Subcutaneous abdominal adipose tissue (tissue), 5 donors: ENCODE results near the gene KRT86.

Source experiments
- H3K27ac ChIP-seq: one replicate; pipeline ENCODE4 v1.7.0; 2013; ENCODE audit warnings: low read depth, mild to moderate bottlenecking, inconsistent platforms, low read length, moderate library complexity
- H3K27me3 ChIP-seq, 5 donors: one replicate each; pipeline ENCODE4 v1.7.0; 2013; ENCODE audit warnings: low read length in 5 of 5, inconsistent platforms in 1 of 5; ENCODE audit not compliant: control insufficient read depth in 5 of 5, insufficient read depth in 4 of 5
- H3K36me3 ChIP-seq, 5 donors: one replicate each; pipeline ENCODE4 v1.7.0; 2013; ENCODE audit warnings: low read length in 5 of 5; ENCODE audit not compliant: control insufficient read depth in 5 of 5, insufficient read depth in 5 of 5
- H3K4me1 ChIP-seq, 5 donors: one replicate each; pipeline ENCODE4 v1.7.0; 2013; ENCODE audit warnings: low read length in 5 of 5, mild to moderate bottlenecking in 3 of 5, moderate library complexity in 1 of 5; ENCODE audit not compliant: control insufficient read depth in 5 of 5, insufficient read depth in 5 of 5
- H3K4me3 ChIP-seq, 5 donors: one replicate each; pipeline ENCODE4 v1.7.0; 2013; ENCODE audit warnings: low read length in 5 of 5, low read depth in 1 of 5
- H3K9ac ChIP-seq, 5 donors: one replicate each; pipeline ENCODE4 v1.7.0; 2013; ENCODE audit warnings: low read length in 5 of 5, mild to moderate bottlenecking in 4 of 5, moderate library complexity in 3 of 5
- H3K9me3 ChIP-seq, 5 donors: one replicate each; pipeline ENCODE4 v1.7.0; 2013; ENCODE audit warnings: low read length in 5 of 5; ENCODE audit not compliant: control insufficient read depth in 5 of 5
- donor health status: healthy.
- donor health status: healthy.
- donor health status: healthy.
- donor health status: healthy.
- donor health status: healthy.

Gene KRT86

DNA sequence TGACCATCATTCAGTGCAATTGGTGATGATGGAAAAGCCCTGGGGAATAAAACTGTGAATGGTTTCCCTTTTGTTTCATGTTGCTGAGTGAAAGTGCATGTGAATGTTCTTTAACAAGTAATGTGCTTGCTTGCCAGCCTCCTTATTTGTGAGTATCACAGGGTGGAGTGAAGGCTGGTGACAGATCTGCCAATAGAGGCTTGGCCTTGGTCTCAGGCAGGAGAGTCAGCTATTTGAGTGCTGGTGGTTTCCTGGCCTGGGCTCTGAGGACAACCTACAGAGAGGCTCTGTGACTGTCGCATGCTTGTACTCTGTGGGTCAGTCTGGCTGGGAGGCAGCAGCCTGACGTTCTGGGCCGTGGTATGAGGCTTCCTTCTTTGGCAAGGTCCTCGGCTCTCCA lies 72.1 kb downstream of the KRT86 start:
- H3K4me1 ChIP-seq = peaks cover 0 to 14% (median 5%) of the 10 kb centered on the region in 5 donors
- no peak overlapping the region for H3K4me3 ChIP-seq
- peaks cover 0 to 17% (median 14%) of the 10 kb centered on the region in 5 donors for H3K9me3 ChIP-seq
- H3K27ac ChIP-seq = no peak overlapping the region
- H3K27me3 ChIP-seq = no peaks in the 10 kb centered on the region
- no peaks in the 10 kb centered on the region for H3K36me3 ChIP-seq
- H3K9ac ChIP-seq = no peak overlapping the region

DNA sequence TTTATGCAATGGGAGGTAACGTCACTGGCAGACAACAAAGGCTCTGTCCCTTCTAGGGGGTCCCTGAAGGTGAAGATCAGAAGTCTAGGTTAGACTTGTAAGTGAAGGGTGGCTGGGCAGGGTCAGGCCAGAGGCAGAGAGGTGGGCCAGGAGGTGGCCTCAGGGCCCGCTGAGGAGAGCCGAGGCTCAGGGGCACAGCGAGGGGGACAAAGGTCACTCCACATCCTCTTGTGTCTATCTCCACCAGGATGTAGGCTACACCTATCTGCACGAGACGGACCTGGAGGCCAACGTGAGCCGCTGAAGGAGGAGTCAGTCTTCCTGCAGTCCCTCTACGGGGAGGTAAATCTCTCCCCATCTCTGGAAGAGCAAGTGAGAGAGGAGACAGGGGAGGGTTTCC lies 72.6 kb downstream of the KRT86 start:
- Histone ChIP-seq H3K9ac (no peak overlapping the region), H3K36me3 (no peaks in the 10 kb centered on the region), H3K4me1 (peaks cover 0 to 17% (median 7%) of the 10 kb centered on the region in 5 donors), H3K27ac (no peak overlapping the region), H3K9me3 (peaks cover 0 to 17% (median 14%) of the 10 kb centered on the region in 5 donors), H3K27me3 (no peaks in the 10 kb centered on the region), H3K4me3 (no peak overlapping the region)

DNA sequence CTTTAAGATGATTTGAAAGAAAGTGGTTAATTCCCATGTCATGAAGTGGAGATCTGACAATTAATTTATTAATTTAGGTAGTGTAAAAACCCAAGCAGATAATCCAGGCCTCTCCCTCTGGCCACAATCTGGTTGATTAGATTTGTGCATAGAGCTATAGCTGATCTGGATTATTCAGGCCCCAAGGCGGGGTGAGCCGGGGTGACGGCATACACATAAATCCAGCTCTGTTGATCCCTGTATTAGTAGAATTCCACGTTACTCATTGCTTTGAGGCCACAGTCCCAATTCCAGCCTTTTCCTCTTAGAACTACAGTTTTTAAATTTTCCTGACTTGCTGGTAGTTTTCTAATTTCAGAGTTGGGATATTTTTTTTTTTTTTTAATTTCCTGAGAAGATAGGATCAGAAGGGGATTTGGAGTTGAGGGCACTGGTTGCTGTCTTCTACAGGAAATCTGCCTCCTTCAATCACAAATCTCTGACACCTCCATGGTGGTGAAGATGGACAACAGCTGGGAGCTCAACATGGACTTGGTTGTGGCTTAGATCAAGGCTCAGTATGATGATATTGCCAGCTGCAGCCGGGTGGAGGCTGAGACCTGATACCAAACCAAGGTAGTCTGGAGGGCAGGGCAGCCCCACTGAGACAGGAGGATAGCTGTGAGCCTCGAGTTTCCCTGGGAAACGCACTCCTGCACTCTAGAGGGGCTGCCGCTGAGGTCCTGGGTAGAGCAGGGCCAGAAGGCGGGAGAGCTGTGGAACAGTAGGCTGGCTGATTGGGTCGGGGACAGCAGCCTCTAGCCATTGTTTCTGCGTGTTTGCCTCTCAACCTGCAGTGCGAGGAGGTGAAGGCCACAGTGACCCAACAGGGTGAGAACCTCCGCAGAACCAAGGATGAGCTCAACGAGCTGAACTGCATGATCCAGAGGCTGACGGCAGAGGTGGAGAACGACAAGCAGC lies 73.4 kb downstream of the KRT86 start:
- Histone ChIP-seq H3K4me1 (peaks cover 0 to 17% (median 7%) of the 10 kb centered on the region in 5 donors), H3K27ac (no peak overlapping the region), H3K9me3 (peaks cover 0 to 17% (median 14%) of the 10 kb centered on the region in 5 donors)

DNA sequence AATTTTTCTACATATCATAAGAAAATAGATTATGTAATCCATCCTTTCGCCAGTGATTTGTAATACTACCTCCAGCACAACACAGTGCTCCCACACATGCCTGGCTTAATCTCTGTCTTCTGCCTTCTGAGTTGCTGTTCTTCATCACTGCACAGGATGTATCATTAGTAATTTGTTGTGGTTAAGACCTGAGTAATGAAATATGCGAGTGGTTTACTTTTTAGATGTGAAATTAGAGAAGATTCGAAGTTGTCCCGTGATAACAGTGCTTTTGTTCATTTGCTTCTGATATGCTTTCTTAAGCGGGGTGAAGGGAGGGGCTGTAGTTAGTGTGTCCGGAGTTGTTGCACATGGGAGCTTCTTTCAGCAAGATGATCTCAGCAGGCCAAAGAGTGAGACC lies 74.8 kb downstream of the KRT86 start:
- Histone ChIP-seq H3K36me3 (no peaks in the 10 kb centered on the region), H3K4me3 (no peak overlapping the region), H3K27me3 (peaks cover 0 to 3% (median 0%) of the 10 kb centered on the region in 5 donors), H3K9me3 (peaks cover 0 to 3% (median 2%) of the 10 kb centered on the region in 5 donors), H3K9ac (no peak overlapping the region), H3K4me1 (peaks cover 0 to 17% (median 7%) of the 10 kb centered on the region in 5 donors), H3K27ac (no peak overlapping the region)

More for the DNA sequence above, 73.4 kb downstream of the KRT86 start:
- H3K27me3 ChIP-seq = peaks cover 0 to 2% (median 0%) of the 10 kb centered on the region in 5 donors
- H3K4me3 ChIP-seq = no peak overlapping the region
- H3K36me3 ChIP-seq = no peaks in the 10 kb centered on the region
- no peak overlapping the region for H3K9ac ChIP-seq

DNA sequence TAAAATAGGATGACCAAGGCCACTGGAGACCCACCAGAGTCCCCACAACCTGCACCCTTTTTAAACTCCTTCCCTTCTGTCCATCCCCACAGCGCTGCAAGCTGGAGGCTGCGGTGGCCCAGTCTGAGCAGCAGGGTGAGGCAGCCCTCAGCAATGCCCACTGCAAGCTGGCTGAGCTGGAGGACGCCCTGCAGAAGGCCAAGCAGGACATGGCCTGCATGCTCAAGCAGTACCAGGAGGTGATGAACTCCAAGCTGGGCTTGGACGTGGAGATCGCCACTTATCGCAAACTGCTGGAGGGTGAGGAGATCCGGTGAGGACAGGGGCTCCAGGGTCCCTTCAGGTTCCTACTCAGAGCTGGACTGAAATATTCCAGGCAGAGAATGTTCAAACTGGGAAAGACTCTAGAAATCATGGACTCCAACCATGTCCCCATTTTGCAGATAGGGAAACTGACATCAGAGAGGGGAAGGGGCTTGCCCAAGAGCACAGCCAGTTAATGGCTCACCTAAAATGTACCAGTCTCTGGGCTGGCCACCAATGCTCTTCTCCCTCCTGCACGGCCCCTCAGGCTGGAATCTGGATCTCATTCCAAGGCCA lies 75.7 kb downstream of the KRT86 start:
- H3K27ac ChIP-seq = no peak overlapping the region
- H3K4me1 ChIP-seq = peaks cover 0 to 17% (median 7%) of the 10 kb centered on the region in 5 donors
- no peak overlapping the region for H3K4me3 ChIP-seq
- no peaks in the 10 kb centered on the region for H3K36me3 ChIP-seq
- H3K9me3 ChIP-seq = no peaks in the 10 kb centered on the region
- H3K27me3 ChIP-seq = peaks cover 0 to 8% (median 0%) of the 10 kb centered on the region in 5 donors
- no peak overlapping the region for H3K9ac ChIP-seq

DNA sequence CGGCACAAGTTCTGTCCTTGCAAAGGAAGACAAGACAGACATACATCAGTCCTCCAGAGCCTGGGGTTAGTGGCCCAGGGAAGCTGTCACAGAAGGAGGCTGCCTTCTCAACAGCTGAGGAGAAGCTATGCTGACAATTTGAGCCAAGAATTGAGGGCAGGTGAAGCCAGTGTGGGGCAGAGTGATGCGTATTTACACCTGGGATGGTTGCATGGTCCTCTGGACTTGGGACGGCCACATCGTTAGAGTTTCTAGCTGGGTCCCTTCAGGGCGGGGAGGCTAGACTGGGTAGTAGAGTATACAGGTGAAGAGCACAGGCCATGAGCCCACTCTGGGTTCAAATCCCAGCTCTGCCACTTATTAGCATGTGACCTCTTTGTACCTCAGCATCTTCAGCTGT lies 76.3 kb downstream of the KRT86 start:
- H3K9me3 ChIP-seq = no peaks in the 10 kb centered on the region
- peaks cover 0 to 17% (median 7%) of the 10 kb centered on the region in 5 donors for H3K4me1 ChIP-seq
- no peak overlapping the region for H3K9ac ChIP-seq
- H3K4me3 ChIP-seq = no peak overlapping the region
- H3K27me3 ChIP-seq = peaks cover 0 to 12% (median 4%) of the 10 kb centered on the region in 5 donors
- no peak overlapping the region for H3K27ac ChIP-seq
- no peaks in the 10 kb centered on the region for H3K36me3 ChIP-seq

DNA sequence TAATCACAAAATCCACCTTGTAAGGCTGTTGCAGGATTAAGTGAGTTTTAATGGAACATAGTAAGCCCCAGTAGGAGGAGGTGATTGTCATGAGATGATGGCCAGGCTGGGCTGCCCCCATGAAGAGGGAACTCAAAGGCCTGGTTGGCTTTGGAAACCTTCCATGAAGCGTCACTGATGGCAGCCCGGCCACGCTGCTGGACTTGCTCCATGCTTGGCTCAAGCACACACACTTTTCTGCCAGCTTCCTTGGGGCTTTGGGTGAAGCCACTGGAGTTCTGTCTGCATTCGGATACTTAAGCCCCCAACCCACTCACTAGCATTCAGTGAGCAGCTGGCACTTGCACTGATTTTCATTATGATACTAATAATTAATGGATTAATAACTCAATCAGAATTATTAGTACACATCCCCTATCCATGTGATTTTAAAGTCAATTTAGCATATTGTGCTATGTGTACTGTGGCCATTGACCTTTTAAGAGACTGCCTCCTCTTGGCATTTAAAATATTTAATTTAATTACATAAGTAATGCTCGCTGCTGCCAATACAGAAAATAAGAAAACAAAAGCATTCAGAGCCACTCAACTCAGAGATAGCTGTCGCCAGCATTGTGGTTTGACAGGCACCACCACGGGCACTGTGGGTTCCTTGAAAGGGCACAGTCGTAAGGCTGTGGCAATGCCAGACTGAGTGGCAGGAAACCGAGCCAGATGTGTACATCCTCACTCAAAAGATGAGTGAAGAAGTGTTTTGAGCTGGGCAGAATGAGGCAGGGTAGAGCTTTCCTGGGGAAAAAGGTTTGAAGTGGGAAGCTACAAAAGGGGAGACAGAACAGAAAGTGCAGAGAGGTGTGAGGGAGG lies 77.0 kb downstream of the KRT86 start:
- H3K9ac ChIP-seq = no peak overlapping the region
- peaks cover 0 to 15% (median 7%) of the 10 kb centered on the region in 5 donors for H3K4me1 ChIP-seq
- H3K27ac ChIP-seq = no peak overlapping the region
- no peaks in the 10 kb centered on the region for H3K36me3 ChIP-seq
- H3K27me3 ChIP-seq = peaks cover 0 to 12% (median 4%) of the 10 kb centered on the region in 5 donors
- H3K9me3 ChIP-seq = no peaks in the 10 kb centered on the region
- no peak overlapping the region for H3K4me3 ChIP-seq

DNA sequence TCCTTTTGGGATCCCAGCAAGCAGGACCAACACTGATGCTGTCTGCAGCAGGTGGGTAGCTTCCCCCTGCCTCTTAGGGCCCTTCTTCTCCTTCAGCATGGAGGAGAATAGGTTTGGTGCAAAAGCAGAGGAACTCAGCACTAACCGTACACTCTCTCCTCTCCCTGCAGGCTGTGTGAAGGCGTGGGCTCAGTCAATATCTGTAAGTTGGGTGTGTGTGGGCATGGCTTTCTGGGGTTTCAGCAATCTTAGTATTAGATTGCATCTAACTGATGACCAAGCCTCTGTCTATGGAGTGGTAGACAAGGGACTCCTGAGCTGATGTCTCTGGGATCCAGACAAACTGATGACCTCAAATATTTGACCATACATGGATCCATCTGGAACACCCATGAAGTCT lies 78.5 kb downstream of the KRT86 start:
- H3K4me3 ChIP-seq = no peak overlapping the region
- H3K27ac ChIP-seq = no peak overlapping the region
- peaks cover 0 to 20% (median 4%) of the 10 kb centered on the region in 5 donors for H3K27me3 ChIP-seq
- no peak overlapping the region for H3K9ac ChIP-seq
- peaks cover 0 to 11% (median 7%) of the 10 kb centered on the region in 5 donors for H3K4me1 ChIP-seq
- no peaks in the 10 kb centered on the region for H3K36me3 ChIP-seq
- no peaks in the 10 kb centered on the region for H3K9me3 ChIP-seq

DNA sequence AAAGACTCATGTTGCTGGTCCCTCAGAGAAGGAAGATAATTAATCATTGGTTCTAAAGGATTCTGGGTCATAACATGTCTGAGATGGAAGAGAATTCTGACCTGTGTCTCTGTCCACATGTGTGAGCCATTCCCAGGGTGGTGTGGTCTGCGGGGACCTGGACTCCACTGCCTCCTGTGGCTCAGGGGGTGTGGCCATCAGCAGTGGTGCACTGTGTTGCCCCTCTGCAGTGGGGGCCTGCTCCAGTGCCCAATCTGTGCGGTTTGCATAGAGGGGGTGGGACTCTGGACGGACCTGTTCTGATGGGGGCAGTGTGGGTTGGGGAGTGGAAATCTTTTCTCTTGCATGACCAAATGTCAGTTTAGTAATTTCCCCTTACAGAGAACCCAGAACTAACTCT lies 79.3 kb downstream of the KRT86 start:
- Histone ChIP-seq H3K27me3 (peaks cover 0 to 26% (median 4%) of the 10 kb centered on the region in 5 donors), H3K9me3 (no peaks in the 10 kb centered on the region), H3K27ac (no peak overlapping the region)

More for the DNA sequence above, 79.3 kb downstream of the KRT86 start:
- H3K36me3 ChIP-seq = no peaks in the 10 kb centered on the region
- peaks cover 0 to 11% (median 7%) of the 10 kb centered on the region in 5 donors for H3K4me1 ChIP-seq
- no peak overlapping the region for H3K4me3 ChIP-seq
- no peak overlapping the region for H3K9ac ChIP-seq
